ENCODE results near the gene MPHOSPH10. TPM values are rescaled to one million over a fixed set of nuclear protein-coding genes. Genes with fewer than 3 reads are reported as not detected.

MPHOSPH10 gene
- total and polyA plus RNA-seq, 2 of the 13 experiments (the other 11 are each of a cell fraction or from before 2014, with no cell fraction given), result 37.8 to 137 TPM

- no peak for TF ChIP-seq HMGXB3 (CRISPR knock-in tag; IDR thresholded peaks at IDR 0.05; ENCODE audit: borderline replicate concordance)
- TF ChIP-seq ZNF556 (CRISPR knock-in tag; IDR thresholded peaks at IDR 0.05; ENCODE audit: borderline replicate concordance), result no peak
- TF ChIP-seq ZBTB10 (CRISPR knock-in tag; IDR thresholded peaks at IDR 0.05; ENCODE audit: borderline replicate concordance), result no peak
- TF ChIP-seq SMAD9 (CRISPR knock-in tag; IDR thresholded peaks at IDR 0.05), result no peak
- no peak for TF ChIP-seq UBTF (CRISPR knock-in tag; IDR thresholded peaks at IDR 0.05)
- no peak for TF ChIP-seq MLX (CRISPR knock-in tag; IDR thresholded peaks at IDR 0.05)
- no peak; the same call in 2 of the 3 replicates for TF ChIP-seq MXI1 (IDR thresholded peaks at IDR 0.05; ENCODE audit: borderline replicate concordance, low read depth, low read length)
- no peak; the same call in 1 of the 2 replicates for TF ChIP-seq ZHX1 (CRISPR knock-in tag; IDR thresholded peaks at IDR 0.05; ENCODE audit: low read depth)
- TF ChIP-seq SSRP1 (CRISPR knock-in tag; IDR thresholded peaks at IDR 0.05), result no peak
- TF ChIP-seq TOE1 (CRISPR knock-in tag; IDR thresholded peaks at IDR 0.05), result no peak
- TF ChIP-seq ZNF746 (CRISPR knock-in tag; IDR thresholded peaks at IDR 0.05), result no peak; the same call in 1 of the 2 replicates
- no peak for TF ChIP-seq TEAD3 (CRISPR knock-in tag; optimal IDR thresholded peaks at IDR 0.05; ENCODE audit: borderline replicate concordance)
- TF ChIP-seq MBD4 (IDR thresholded peaks at IDR 0.05; ENCODE audit: borderline replicate concordance, low read length), result no peak
- TF ChIP-seq GZF1 (CRISPR knock-in tag; IDR thresholded peaks at IDR 0.05), result peak; percentile 68
- TF ChIP-seq KDM5B (CRISPR knock-in tag; IDR thresholded peaks at IDR 0.05; ENCODE audit: borderline replicate concordance), result peak; percentile 92
- no peak for TF ChIP-seq KDM4B (CRISPR knock-in tag; IDR thresholded peaks at IDR 0.05)
- no peak for TF ChIP-seq ZNF496 (CRISPR knock-in tag; IDR thresholded peaks at IDR 0.05; ENCODE audit: insufficient replicate concordance)
Observed at GRCh38 chr2:71129902-71130151, 607 bp upstream of the MPHOSPH10 start (continued).
